HPDE6-E6E7 (cell line): ENCODE measurements around the gene PITHD1.
"Not testable (repeated sequence)": the region's sequence is repeated elsewhere in the genome, so short reads cannot be mapped to it uniquely, and the experiment has no call there.

Experiments
- DNase-seq: peaks from one replicate; pipeline ENCODE4 v3.0.0; 2011; ENCODE audit warnings: missing footprints; ENCODE audit errors: extremely low spot score

Gene PITHD1

DNA sequence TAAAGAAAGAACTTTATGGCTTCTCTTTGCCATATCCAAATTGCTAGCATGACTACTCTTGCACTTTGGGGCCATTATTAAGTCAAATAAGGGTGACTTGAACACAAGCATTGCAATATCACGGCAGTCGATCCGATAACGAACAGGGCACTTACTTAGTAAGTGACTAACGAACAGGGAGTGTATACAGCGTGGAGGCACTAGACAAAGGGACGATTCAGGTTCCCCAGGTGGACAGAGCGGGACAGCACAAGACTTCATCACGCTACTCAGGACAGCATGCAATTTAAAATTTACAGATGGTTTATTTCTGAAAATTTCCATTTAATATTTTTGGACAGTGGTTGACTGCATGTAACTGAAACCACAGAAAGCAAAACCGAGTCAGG lies 5.4 kb upstream of the PITHD1 start:
- no peak for DNase-seq

DNA sequence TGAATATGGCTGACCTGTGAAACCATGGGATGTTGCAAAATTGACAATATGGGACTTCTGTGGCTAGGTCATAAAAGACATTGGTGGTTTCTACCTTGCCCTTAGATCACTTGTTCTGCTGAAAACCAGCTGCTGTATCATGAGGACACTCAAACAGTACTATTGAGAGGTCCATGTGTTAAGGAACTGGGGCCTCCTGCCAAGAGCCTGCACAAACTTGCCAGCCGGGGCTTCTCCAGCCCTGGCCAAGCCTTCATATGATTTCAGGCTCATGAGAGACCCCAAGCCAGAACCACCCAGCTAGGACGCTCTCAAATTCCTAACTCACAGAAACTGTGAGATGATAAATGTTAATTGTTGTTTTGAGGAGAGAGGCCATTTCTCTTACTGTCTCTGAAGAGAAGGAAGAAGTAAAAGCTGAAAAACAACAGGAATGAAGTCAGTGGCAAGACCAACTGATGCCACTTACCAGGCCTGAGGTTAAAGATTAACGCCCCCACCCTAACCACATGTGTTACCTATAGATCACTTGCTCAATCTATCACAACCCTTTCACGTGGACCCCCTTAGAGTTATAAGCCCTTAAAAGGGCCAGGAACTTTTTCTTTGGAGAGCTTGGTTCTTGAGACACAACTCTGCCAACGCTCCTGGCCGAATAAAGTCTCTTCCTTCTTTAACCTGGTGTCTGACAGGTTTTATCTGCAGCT lies 3.9 kb upstream of the PITHD1 start:
- DNase-seq, result no peak

DNA sequence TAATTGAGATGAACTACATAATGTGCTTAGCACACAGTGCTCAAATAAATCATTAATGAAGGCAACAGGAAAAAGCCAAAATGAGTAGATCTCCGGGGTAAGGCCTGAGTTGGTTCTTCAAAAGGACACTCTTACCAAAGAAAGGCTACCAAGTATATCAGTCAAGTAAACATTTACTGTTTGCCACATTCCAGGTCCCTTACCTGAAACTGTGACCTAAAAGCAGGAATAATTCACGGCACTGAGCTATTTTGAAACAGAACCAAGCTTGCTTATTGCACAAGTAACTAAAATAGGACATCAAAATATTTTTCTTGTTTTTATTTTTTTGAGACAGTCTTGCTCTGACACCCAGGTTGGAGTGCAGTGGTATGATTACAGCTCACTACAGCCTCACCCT lies 2.0 kb upstream of the PITHD1 start:
- DNase-seq, result no peak

DNA sequence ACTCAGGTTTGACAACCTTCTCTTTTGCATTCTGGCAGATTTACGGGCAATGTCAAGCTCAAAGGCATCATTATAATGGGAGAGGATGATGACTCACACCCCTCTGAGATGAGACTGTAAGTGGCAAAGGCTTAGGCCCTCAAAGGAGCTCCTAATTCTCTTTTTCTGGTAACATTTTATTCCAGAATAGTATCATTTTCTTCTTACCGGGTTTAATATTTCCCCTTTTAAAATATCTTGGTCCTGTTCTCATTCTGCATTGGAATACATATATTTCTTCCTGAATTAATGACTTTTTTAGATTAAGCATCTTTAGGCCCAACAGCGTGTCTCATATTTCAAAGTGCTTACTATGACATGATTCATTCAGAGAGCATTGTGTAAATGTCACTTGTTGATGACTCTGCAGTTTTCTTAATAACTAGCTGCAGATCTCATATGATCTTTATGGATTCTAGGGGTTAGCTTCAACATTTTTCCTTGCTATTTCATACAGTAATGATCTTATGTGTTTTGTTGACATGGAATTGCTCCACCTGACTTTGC lies 1.7 kb downstream of the PITHD1 start:
- no peak for DNase-seq

DNA sequence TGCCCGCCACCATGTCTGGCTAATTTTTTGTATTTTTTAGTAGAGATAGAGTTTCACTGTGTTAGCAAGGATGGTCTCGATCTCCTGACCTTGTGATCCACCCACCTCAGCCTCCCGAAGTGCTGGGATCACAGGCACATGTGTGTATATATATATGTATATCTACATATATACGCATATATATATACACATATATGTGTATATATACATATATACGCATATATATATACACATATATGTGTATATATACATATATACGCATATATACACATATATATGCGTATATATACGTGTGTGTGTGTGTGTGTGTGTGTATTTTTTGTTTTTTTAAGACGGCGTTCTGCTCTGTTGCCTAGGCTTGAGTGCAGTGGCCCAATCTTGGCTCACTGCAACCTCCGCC lies 4.9 kb downstream of the PITHD1 start:
- DNase-seq, result not testable (repeated sequence)

DNA sequence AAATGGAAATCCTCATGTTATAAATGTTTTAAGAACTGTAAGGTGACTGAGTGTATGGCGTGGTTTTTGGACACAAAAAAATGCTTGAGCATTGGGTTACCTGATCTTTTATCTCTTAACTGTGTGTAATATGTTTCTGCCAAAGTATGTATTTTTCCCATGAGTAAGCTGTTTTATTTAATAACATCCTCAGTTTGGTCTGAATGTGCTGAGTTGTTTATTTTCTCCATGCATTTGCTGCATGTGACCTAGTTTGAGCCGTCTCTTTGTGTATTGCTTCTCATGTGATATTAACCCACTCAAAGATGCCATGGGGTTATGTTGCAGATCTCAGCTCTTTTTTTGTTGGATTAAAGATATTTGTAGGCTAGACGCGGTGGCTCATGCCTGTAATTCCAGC lies 6.6 kb downstream of the PITHD1 start:
- no peak for DNase-seq

DNA sequence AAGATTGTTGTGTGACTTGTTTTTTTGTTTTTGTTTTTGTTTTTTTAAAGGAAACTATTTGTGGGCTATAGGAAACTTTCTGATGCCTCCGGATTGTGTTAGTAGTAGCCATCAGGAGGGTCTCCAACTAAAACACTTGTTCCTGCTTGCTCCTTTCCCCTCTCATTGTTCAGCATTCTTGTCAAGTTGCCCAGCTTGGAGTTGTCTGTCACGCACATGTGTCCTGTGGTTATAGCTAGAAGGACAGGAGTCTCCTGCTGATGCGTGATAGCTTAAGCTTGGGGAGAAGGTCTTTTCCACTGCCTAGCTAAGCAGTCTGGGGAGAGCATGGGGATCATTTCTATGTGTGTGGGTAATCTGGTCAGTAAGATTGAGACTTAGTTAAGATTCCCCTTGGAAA lies 9.5 kb downstream of the PITHD1 start:
- DNase-seq, result no peak

DNA sequence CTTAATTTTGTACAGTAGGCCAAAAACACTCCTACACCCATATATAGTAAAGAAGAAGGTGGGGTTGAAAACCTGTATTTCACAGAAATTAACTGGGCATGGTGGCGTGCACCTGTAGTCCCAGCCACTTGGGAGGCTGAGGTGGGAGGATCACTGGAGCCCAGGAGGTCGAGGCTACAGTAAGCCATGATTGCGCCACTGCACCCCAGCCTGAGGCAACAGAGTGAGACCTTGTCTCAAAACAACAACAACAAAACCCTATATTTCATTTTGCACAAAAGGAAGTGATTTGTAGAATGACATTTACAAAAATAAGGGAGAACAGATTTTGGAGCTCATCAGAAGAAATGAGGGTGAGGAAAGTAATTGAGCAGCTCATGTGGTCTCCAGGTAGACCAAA lies 10.5 kb downstream of the PITHD1 start:
- no peak for DNase-seq

DNA sequence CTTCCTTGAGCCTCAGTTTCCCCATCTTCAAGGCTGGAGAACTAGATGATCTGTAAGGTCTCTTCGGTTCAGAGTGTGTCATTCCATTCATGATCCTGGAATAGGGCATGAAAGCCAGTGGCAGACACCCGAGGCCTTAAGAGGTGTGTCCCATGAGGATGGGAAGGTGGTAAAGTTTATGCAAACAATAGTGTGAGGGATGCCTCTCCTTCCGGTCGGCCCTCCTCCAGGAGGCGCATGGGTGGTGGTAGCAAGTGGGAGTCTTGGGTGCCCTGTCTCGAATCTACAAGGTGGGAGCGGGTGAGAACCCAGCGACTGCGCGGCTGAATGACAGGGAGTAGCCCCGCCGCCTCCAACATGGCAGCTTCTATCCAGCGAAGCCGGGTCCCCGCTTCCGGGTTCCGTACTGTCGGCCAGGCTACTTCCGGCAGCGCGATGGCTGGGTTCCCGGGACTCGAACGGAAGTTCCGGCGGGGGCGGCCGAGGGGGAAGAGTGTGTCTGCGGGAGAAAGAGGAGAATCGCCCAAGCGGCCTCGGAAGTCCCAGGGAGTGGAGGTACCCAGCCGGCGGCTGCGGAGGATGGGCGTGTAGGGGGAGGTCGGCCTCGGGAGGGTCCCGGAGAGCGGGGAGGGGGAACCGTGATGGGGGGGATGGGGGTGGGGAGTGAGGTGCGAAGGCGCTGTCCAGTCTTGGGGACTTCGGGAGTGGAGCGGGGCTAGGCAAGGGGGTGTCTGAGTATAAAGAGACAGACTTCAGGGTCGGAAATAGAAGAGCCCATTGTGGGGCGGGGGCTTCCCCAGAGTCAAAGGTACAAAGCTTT lies 12.7 kb downstream of the PITHD1 start, which contains the start of gene LYPLA2:
Gene LYPLA2 (plus strand): TSS at position 450 of the 820 bp plus-strand sequence. CDS start 1,538 bp downstream, outside the sequence.
- DNase-seq, result peak; percentile 81

DNA sequence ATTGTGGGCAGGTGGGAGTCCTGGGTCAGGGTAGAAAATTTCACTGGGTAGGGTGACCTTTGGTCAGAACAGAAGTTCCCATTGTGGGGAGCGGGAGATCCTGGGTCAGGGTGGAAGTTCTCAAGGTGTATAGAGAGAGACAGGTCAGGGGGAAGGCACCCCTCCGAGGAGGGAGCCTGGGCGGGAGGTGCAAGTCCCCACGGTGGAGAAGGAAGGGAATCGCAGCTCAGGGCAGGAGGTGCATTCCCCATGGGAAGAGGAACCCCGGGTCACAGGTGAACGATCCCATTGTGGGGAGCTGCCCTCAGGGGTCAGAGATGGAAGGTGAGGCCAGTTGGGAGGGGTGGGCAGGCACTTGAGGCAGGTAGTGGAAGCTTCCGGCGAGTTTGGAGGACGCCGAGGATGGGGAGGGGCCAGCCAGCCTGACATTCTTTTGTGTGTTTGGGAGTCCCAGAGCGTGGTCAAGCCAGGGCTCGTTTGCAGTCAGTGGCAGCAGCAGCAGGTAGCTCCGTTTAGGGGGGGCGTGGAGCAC lies 13.4 kb downstream of the PITHD1 start:
- DNase-seq, result peak; percentile 54

DNA sequence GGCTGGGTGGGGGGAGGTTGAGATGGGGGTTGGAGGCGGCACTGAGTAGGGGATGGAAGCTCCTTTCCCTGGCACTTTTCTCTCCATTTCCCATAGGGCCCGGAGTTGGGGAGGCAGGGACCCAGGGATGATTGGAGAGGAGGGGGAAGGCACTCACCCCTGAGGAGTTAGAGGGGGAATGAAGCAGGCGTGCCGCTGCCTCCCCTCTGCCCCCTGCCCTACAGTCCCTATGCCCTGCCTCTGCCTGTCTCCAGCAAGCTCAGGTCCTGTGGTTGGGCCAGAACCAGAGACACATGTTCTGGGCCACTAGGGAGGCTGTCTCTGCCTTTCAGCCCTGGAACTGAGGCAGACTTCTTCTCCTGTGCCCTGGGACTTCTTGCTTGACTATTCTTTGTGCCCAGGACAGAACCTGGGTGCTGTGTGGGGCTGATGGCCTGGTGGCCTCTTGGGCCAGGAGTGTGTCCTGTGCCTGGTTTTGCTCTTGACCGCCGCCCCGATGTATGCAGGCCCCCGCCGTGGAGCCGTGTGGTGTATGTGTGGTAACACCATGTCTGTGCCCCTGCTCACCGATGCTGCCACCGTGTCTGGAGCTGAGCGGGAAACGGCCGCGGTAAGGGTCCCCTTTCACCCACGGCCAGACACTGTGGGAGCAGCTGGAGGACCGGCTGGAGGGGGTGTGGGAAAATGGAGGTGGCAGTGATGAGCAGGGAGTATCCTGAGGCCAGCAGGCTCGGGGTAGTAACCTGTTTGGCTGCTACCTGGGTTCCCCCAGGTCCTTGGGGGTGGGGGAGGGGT lies 14.1 kb downstream of the PITHD1 start:
- DNase-seq, result no peak

DNA sequence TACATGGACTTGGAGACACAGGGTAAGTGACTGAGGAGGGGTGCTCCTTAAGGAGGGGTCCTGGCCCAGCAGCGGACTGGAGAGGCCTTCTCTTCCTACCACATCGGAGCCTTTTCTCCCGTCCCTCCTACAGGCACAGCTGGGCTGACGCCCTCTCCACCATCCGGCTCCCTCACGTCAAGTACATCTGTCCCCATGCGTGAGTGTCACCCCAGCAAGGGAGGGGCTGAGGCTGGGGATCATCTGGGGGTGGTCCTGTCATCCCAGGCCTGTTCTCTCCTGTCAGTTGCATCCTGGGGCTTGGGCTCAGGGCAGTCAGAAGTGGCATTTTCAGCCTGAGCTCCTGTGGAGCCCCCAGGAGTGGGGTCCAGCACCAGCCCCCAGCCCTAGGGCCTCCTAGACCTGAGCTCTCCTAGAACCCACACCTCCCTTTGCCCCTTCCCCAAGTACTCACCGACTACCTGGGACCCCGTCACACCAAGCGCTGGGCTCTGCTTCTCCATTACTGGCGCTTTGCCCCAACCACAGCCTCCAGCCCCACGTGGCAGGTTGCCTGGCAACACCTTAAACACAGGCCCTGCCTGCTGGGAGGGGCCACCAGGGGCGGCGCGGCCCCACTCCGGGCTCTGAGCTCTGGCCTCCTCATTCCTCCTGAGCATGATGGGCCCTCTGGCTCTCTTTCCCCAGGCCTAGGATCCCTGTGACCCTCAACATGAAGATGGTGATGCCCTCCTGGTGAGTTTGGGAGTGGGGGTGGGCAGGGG lies 15.0 kb downstream of the PITHD1 start:
- DNase-seq, result no peak

DNA sequence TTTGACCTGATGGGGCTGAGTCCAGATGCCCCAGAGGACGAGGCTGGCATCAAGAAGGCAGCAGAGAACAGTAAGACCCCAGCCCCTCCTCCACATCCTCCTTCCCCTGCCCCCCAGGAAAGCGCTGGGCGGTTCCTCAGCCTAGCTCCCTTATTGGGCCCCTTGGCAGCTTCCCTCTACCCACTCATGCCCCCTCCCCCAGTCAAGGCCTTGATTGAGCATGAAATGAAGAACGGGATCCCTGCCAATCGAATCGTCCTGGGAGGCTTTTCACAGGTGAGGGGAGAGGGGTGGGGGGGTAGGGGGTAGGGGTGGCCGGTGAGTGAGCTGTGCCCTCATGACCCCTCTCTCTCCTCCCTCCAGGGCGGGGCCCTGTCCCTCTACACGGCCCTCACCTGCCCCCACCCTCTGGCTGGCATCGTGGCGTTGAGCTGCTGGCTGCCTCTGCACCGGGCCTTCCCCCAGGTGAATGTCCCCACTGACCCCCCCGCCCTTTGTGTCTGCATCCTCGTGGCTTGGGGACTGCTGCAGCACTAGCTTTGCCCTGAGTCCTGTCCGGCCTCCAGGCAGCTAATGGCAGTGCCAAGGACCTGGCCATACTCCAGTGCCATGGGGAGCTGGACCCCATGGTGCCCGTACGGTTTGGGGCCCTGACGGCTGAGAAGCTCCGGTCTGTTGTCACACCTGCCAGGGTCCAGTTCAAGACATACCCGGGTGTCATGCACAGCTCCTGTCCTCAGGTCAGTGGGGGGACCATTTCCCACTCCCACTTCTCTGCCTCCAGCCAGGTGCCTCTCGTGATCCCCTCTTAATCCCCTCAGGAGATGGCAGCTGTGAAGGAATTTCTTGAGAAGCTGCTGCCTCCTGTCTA lies 15.9 kb downstream of the PITHD1 start:
- DNase-seq, result no peak

DNA sequence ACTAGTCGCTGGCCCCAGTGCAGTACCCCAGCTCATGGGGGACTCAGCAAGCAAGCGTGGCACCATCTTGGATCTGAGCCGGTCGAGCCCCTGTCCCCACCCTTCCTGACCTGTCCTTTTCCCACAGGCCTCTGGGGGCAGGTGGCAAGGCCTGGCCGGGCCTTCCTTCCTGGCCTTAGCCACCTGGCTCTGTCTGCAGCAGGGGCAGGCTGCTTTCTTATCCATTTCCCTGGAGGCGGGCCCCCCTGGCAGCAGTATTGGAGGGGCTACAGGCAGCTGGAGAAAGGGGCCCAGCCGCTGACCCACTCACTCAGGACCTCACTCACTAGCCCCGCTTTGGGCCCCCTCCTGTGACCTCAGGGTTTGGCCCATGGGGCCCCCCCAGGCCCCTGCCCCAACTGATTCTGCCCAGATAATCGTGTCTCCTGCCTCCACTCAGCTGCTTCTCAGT lies 16.5 kb downstream of the PITHD1 start:
- DNase-seq, result not testable (repeated sequence)

DNA sequence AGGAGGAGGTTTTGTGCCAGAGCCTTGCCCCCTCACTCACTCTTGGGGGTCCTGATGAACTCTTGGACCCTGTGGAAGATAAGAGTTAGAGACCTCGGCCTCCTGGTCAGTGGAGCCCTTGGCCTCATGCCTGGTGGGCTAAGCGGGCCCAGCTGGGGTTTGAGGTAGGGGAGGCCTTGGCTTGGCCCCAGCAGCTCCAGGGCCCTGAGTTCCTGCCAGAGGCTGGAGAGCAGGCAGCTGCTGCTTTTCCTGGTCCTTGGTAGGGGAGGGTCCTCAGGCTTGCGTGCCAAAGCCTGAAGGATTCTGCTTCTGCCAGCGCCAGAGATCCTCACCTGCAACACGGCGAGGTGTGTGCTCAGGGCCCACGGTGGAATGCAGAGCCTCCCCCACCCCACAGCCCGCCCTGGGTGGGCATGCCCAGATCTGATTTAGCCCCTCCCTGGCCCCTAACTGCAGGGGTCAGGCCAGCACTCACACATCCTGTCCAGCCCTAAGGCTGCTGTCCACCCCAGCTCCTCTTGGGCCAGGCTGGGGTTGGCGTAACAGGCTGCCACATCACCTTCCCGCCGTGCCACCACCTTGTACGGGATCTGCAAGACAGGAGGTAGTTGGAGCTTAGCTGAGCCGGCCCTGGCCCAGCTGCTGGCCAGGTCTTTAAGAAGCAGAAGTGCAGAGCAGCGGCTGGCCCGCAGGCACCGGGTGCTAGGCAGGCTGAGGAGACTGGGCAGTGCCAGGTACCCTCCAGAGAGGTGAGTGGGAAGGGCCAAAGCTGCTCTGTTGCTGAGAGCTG lies 17.7 kb downstream of the PITHD1 start:
- DNase-seq, result no peak

DNA sequence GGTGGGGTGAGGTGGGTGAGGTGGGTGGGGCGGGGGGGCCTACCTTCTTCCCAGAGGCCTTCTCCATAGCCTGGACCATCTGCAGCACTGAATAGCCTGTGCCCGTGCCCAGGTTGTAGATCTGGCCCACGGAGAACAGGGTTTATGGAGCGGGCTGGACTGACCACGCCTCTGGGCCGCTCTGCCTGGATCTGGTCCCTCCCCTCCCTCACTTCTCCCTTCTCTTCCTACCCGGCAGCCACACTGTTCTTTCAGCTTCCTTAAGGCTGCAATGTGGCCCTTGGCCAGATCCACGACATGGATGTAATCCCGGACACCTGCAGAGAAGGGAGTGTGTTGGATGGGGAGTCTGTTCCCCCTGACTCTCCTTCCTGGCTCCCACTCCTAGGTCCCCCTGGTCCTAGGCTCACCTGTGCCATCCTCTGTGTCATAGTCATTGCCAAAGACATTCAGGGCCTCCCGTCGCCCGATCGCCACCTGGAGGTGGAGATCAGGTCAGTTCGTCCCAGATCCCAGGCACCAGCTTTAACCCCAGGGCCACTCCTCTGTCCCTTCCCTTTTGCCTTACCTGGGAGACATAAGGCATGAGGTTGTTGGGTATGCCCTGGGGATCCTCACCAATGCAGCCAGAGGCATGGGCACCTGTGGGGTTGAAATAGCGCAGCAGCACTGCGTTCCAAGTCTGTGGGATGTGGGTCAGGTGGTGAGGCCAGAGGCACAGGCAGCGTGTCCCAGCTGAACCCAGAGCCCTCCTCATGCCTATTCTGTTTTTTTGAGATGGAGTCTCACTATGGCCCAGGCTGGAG lies 18.5 kb downstream of the PITHD1 start:
- DNase-seq, result no peak

DNA sequence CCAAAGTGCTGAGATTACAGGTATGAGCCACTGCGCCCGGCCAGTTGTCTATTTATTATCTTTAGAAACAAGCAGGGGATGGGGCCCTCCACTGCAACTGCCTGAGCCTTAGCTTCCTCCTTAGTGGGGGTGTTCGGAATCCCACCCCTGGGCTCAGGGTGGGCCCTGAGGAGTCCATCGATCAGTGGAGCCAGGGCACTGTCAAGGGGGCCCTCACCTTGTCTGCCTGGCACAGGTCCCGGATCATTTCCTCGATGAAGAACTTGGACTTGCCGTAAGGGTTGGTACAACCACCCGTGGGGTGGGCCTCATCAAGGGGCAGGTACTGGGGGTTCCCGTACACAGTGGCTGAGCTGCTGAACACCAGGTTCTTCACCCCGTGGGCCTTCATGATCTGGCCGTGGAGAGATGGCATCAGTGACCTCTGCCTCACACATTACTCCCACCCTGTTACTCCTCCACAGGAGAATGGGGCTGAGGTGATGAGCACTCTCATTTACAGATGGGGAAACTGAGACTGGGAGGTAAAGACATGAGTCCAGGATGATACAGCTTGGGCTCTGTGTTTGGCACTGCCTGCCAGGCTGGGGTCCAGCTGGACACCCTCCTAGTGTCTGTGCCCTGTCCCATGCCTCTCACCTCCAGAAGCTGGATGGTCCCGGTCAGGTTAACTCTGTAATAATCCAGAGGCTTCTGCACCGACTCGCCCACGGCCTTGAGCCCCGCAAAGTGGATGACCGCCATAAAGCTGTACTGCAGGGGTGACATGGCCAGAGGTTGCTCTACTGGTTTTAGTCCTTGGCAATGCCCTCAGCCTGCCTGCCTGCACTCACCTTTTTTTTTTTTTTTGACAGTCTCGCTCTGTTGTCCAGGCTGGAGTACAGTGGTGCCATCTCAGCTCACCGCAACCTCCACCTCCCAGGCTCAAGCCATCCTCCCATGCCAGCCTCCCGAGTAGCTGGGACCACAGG lies 19.5 kb downstream of the PITHD1 start:
- DNase-seq, result no peak
